Measurements from ENCODE around the gene MINDY4.

The MINDY4 gene

DNA sequence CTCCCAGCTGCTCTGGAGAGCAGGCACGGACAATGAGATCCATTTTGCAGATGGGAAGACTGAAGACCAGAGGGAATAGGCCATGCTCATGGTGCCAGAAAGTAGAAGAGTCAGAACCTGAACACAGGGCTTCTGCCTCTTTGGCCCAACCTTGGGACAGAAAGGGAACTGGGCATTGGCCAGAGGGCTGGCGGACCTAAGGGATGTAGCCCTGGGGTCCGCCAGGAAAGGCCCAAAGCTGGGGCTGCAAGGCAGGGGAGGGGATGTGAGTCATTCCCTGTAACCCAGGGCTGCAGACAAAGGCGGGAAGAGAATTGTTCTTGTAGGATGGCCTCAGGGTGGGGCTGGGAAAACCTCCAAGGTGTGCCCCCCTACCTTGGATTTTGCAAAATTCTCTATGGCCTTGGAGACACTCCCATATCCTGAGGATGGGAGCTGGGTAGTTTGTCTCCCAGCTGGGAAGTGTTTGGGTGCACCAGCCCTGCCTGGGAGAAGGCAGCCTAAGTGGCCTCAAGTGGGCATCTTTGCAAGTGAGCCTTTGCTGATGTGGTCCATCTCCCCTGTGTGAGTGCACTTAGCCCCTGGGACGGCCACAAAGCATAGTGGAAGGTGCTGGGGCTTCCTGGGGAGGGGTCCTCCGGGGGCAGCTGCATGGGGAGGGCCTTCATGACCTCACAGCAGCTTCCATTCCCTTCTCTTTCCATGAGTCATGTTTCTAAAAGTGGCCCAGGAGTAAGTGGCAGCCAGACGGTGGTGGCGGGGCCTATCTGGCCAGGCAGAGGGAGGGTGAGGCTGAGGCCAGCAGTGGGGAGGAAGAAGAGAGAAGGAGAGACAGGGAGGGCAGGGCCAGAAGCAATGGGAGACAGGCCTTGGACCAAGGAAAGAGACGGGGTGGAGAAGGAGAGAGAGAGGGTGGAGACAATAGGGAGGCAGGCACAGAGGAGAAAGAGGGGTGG is 149.6 kb downstream of the MINDY4 start:
- DNase-seq: no peak

DNA sequence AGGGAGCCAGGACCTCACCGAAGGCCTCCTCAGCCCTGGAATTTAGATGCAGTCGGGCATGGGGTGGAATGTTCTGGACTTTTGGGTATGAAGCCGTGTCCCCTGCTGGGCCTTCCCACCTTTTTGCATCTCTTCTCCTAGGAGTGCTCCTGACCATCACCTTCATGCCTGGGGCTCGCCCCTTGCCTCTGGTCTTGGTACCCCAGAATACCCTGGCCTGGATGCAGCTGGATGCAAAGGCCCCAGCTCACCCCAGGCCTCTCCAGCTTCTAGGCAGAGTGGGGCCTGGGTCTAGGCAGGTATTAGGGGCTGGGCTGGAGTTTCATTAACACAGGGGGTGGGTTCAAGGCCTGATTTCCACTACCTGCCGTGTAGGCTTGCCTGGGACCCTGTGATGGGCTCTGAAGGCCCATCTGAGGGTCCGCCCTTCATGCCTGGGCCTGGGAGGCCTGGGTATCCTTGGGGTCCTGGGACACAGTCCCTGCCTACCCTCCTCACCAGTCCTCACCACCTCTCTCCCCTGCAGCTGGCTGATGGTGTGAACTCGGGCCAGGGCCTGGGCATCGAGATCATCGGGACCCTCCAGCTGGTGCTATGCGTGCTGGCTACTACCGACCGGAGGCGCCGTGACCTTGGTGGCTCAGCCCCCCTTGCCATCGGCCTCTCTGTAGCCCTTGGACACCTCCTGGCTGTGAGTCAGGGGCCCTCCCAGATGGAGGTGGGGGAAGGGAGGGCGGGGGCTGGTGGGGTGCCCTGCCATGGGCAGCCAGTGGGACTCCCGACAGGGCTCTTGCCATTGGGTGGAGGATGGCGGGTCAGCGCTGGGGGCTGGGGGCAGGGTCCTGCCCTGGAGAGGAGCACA is 150.6 kb downstream of the MINDY4 start:
- no peak for DNase-seq

DNA sequence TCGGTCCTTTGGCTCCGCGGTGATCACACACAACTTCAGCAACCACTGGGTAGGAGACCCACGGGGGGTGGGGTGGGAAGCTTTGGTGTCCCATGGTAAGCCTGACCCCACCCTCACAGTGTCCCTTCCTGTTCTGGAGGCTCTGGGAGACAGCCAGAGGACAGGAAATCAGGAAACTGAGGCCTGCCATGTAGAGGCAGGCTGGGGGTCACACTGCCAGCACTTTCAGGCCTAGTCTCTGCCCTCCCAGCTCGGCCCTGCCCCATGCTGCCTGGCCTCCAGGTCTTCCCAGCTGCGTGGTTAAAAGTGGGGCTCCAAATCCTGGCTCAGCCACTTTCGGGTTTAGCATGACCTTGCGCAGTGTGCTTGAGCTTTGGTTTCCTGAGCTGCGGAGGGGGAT is 151.4 kb downstream of the MINDY4 start:
- no peak for DNase-seq

DNA sequence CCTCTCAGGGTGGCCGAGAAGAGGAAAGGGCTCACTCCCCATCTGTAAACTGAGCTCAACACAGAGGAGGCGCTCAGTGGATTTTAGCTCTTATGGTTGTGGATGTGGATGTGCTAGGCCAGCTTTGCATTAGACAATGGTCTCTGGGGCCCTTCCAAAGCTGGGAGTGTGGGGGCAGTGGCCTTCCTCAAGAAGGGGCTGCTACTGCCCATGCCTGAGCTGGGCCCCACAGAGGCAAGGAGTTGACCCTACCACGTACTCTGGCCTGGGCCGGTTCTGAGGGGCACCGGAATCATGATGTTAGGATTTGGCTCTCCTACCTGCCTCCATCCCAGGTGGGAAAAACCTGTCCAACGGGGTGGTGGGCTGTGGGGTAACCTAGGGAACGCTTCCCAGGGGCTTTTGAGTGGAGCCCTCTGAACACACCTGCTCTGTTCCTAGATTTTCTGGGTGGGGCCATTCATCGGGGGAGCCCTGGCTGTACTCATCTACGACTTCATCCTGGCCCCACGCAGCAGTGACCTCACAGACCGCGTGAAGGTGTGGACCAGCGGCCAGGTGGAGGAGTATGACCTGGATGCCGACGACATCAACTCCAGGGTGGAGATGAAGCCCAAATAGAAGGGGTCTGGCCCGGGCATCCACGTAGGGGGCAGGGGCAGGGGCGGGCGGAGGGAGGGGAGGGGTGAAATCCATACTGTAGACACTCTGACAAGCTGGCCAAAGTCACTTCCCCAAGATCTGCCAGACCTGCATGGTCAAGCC is 152.0 kb downstream of the MINDY4 start:
- no peak for DNase-seq

DNA sequence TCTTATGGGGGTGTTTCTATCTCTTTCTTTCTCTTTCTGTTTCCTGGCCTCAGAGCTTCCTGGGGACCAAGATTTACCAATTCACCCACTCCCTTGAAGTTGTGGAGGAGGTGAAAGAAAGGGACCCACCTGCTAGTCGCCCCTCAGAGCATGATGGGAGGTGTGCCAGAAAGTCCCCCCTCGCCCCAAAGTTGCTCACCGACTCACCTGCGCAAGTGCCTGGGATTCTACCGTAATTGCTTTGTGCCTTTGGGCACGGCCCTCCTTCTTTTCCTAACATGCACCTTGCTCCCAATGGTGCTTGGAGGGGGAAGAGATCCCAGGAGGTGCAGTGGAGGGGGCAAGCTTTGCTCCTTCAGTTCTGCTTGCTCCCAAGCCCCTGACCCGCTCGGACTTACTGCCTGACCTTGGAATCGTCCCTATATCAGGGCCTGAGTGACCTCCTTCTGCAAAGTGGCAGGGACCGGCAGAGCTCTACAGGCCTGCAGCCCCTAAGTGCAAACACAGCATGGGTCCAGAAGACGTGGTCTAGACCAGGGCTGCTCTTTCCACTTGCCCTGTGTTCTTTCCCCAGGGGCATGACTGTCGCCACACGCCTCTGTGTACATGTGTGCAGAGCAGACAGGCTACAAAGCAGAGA is 152.7 kb downstream of the MINDY4 start:
- DNase-seq: no peak

DNA sequence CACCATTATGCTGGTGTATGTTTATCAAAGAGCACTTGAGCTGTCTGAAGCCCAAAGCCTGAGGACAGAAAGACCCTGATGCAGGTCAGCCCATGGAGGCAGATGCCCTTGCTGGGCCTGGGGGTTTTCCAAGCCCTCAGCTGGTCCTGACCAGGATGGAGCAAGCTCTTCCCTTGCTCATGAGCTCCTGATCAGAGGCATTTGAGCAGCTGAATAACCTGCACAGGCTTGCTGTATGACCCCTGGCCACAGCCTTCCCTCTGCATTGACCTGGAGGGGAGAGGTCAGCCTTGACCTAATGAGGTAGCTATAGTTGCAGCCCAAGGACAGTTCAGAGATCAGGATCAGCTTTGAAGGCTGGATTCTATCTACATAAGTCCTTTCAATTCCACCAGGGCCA is 153.4 kb downstream of the MINDY4 start:
- DNase-seq: no peak

DNA sequence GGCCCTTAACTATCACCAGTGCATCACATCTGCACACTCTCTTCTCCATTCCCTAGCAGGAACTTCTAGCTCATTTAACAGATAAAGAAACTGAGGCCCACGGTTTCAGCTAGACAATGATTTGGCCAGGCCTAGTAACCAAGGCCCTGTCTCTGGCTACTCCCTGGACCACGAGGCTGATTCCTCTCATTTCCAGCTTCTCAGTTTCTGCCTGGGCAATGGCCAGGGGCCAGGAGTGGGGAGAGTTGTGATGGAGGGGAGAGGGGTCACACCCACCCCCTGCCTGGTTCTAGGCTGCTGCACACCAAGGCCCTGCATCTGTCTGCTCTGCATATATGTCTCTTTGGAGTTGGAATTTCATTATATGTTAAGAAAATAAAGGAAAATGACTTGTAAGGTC is 153.9 kb downstream of the MINDY4 start:
- no peak for DNase-seq

DNA sequence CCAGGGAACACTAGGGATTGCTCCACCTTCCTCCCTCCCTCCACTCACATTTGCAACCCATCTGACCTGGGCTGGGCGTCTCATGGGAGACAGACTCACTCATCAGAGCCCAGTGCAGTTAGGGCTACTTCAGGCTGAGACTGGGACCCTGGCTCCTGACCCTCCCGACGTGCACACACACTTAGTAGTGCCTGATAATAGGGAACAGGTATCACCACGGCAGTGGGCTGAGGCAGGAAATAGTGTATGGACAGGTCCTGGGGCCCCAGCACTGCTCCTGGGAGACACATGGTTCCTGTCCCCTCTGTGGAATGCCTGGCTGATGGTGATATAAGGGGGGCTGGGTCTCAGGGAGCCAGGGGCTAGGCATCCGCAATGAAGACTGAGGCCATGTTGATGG is 154.7 kb downstream of the MINDY4 start:
- no peak for DNase-seq

DNA sequence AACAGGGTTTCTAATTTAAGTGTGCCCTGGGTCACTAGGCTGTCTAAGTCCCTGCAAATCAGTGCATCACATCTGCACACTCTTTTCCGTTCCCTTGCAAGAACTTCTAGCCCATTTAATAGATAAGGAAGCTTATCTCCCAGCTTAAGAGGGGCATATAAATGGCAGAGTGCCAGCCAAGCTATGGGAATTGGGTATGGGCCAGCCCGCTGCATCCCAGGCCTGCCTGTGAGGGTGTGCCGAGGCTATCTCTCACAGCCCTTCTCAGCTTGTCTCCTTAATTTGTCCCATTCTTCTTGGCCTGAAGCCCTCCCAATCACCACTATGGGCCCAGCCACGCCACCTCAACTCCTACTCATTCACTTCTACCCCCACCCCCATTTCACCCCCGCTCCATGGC is 155.1 kb downstream of the MINDY4 start:
- no peak for DNase-seq

DNA sequence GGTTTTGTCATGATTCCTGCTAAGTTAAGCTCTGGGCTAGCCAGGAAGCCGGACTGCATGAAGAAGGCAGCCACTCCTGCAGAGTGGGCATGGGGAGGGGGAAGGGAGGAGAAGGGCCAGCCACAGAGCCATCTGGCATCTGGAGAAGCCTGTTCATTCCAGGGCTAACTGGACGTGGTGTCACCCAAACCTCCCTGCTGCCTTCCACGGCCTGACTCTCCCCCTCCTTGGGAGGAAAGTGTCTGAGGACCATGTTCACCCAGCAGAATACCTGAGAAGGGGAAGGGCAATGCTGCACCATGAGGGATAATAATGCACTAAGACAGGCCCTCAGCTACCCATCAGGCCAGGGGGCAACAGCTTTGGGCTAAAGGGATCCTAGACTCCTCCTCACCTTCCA is 155.8 kb downstream of the MINDY4 start:
- no peak for DNase-seq

DNA sequence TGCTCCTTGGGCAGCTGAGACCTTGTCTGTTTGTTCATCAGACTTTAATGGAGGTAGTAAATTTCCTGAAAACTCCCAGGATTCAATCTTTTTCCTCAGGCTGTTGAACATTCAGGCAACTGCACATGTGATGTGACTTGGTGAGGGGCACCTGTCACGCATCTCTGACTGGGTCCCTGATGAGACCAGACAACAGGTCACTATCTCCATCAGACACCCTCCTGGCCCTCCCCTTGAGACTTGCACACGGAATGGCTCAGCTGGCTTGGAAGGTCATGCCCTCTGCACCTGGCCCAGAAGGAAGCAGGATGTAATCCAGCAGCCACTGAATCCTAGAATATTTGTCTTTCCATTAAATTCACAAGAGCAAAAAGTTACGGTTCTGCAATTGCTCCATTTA is 156.3 kb downstream of the MINDY4 start:
- no peak for DNase-seq

DNA sequence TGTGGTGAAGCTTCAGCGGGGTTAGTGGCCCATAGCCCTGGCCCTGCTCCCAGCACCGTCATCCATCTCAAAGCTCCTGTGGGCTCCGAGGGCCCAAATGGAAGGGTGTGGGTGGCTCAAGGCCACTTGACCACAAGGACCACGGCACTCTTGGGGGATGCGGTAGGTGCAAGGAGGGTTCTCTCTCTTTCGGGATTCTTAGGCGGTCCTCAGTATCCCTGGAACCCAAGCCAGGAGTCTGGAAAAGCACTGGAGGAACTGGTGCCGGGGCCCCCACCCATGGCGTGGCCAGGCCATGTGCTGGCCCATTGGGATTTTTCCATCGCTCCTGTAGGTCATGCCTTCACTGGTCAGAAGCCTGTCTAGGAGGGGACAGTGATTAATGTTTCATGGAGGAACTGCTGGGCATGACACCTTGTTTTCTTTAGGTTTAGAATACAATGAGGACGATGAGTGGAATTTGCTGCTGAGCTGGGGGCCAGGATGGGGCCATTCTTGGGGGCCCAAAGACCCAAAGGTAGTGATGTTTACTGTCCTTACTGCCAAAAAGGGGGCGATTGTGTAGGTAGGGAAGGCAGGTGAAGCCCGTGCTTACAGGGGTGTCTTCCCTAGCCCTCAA is 157.1 kb downstream of the MINDY4 start:
- no peak for DNase-seq

DNA sequence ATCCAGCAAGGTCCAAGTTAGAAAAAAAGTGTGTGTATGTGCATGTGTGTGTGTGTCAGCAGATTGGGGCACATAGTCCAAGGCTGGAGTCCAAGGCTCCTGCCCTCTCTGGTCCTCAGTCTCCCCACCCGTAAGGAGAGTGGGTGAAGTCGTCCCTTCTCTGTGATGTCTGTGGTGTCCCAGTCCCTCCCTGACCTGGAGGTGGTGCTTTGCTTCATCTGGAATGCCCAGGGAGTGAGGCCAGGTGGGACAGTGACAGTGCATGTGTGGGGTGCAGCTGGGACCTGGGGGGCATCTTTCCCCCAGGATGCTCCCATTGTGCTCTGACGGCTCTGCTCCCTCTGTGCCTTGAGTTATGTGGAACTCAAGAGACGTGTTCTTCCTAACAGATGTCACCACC is 158.5 kb downstream of the MINDY4 start:
- no peak for DNase-seq

DNA sequence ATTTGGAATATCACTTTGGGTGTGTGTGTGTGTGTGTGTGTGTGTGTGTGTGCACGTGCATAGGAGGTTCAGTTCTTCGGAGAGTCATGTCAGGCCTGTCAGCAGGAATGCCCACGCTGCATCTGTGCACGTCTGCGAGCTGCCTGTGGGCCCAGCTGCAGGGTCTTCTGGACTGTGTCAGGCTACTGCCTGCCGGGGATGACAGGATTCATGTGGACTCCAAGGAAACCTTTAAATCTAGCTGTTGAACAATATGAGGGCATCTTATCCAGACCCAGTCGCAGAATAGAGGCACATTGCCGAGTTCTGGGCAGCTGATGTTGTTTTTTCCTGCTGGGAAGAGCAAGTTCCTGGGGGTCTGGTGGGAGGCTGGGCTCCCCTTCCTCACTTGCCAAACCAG is 159.4 kb downstream of the MINDY4 start:
- DNase-seq: no peak

DNA sequence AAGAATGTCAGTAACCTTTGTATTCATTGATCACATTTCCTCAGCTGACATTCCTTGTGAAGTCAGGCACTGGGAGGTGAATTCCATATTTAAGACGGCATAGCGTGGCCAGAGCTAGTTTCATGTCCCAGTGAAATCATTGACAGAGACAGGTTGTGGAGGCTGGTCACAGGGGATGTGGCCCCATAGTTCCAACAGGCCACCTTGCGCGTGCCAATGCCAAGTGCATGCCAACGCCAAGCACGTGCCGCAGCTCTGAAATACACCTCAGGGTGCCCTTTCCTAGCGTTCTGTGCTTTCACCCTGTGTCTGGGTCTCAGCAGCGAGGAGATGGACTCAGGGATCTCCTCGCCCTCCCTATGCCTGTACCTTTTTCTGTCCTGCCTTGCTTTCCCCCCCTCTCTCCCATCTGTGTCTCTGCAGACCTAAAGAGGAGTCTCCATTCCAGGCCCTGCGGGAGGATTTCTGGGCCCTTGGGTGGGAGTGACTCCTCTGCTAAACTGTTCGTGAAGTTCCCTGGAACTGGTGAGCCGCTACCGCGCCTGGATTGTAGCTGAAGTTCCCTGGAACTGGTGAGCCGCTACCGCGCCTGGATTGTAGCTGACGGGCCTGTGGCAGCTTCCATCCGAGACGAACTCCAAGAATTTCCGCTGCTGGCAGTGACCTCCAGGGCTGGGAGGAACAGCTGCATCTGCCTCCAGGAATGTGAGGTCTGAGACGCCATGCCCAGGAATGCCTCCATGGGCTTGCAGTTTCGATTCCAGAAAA is 160.1 kb downstream of the MINDY4 start:
- DNase-seq: no peak

DNA sequence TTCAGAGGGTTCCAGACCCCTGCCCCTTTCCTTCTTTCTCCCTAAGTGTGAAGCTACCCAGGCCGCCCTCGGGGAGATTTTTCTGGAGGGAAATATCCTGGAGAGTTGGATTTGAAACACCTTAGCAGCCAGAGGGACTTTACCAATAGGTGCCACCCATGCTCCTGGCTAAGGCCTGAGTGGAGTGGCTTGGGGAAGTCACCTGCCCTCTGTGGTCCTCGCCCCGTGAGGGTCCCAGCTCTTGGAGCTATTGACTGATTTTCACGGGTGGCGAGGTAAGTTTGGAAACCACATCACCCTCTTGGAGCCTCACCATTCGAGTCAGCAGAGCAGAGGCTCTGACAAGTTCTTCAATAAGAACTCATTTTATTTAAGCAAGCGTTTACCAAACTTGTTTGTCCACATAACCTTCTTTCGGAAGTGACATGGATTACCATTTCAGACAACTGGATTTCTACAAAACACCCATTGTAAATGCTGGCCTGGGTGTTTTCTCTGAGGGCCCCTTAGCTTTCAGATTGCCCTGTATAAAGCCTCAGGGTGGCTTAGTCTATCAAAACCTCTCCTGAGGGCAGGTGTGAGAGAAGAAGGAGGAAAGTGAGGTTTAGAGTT is 160.8 kb downstream of the MINDY4 start:
- no peak for DNase-seq

DNA sequence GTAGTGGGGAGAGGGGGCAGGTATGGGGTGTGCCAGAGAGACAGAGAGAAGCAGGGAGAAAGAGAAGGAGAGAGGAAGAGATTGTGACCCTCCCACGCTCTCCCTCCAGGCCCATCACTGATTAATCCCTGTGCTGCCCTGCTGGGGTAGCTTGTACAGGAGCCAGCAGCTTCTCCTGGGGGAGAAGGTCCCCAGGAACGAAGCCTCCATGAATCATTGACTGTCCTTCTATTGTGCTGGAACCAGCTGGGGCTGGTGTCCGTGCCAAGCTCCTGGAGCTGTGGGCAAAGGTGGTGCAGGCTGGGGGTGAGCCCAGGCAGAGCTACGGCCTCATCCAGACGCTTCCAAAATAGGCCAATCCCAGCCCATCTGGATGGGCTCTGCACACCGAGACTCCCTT is 161.3 kb downstream of the MINDY4 start:
- peak; percentile 31 for DNase-seq

DNA sequence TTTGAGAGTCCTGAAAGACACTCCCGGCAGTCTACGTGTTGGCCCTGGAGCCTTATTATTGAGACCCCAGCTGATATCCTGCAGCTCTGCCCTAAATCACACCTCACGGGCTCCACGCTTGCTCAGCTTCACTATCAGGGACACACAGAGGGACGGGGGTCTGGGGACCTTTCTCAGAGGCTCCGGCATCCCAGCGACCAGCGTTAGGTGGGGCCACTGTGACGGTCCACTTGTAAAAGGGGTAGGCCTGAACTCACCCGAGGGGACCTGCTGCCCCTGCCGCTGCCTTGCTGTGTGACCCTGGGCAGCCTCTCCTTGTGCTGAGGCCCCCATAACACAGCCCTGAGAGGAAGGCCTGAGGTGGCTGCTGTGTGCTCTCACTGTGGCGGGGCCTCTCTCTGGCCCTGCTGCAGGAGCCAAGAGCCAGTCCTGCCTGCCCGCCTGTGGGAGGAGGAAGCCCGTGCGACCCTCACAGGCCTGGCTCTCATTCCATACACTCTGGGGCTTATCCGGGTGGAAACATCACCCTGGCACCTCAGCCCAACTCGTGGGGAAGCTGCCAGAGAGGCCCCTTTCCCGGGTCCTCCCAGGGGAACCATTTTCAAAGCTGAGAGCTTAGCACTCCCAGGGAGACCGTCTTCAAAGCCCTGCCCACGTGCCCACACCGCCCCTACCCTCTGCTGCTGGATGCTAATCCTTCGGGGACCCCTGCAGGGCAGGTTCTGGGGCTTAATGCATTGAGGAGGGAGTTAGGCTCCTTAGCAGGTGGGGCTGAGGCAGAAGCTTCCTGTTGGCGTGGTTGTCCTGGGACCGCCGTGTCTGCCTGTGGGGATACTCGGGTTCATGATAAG is 162.1 kb downstream of the MINDY4 start:
- DNase-seq: no peak

DNA sequence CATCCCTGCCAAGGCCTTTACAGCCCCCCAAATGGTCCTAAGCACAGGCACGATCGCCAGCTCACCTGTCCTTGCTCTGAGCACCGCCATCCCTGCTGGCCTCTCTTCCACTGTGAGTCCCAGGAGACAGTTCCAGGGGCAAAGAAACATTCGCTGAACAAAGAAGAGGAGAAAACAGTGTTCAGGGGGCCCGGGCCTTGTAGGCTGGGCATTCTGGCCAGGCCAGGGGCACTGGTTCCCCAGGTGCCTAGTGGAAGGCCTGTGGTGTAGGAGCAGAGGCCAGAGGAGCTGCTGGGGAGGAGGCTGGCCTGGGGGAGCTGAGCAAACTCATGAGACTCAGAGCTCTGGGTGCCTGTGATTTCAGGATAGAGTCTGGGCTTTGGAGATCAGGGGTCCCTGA is 163.0 kb downstream of the MINDY4 start:
- DNase-seq: no peak
